Thoracic aorta (tissue), 2 donors: ENCODE data around the gene FOXP1. TPM values are rescaled to one million over a fixed set of nuclear protein-coding genes. Genes with fewer than 3 reads are reported as not detected.

Source experiments
- ATAC-seq: fragments of 150-250 bp; one replicate; pipeline ENCODE4 v1.8.0; 2017; ENCODE audit warnings: low read depth; ENCODE audit not compliant: insufficient number of reproducible peaks, low FRiP score
- DNase-seq: peaks from one replicate; pipeline ENCODE4 v3.0.0-alpha.2; 2020; ENCODE audit warnings: low spot score
- H3K27ac ChIP-seq, 2 donors: fragments of 200-600 bp; sonication (generic); 1 replicate in 1 of 2; 2 replicates in 1 of 2; pipeline ENCODE4 v1.5.1; 2016; ENCODE audit warnings: mild to moderate bottlenecking in 2 of 2, moderate library complexity in 2 of 2
- H3K27me3 ChIP-seq: fragments of 200-600 bp; sonication (generic); replicated peaks from 2 replicates; pipeline ENCODE4 v1.6.0; 2016; ENCODE audit warnings: mild to moderate bottlenecking; ENCODE audit not compliant: insufficient read depth
- H3K36me3 ChIP-seq: fragments of 200-600 bp; sonication (generic); one replicate; pipeline ENCODE4 v1.5.1; 2016
- H3K4me1 ChIP-seq, 2 donors: fragments of 200-600 bp; sonication (generic); 1 replicate in 1 of 2; 2 replicates in 1 of 2; pipeline versions ENCODE4 v1.5.1 to v1.6.0; 2016; ENCODE audit warnings: low read depth in 2 of 2, mild to moderate bottlenecking in 1 of 2; ENCODE audit not compliant: control insufficient read depth in 1 of 2
- H3K4me3 ChIP-seq: fragments of 200-600 bp; sonication (generic); 2 replicates; pipeline ENCODE4 v1.5.1; 2016; ENCODE audit warnings: mild to moderate bottlenecking
- H3K9me3 ChIP-seq: fragments of 200-600 bp; sonication (generic); 2 replicates; pipeline ENCODE4 v1.5.1; 2016
- total RNA-seq, 2 donors: library from RNA; depleted of rRNA; stranded (reverse); fragments of >200 nt; gene quantifications; one replicate each; pipeline versions ENCODE4 v1.1.0 to v1.2.3, GENCODE V29; 2016
- TF ChIP-seq, protein P1 (sequence below): fragments of 200-600 bp; sonication (generic); IDR thresholded peaks from one replicate; pipeline ENCODE4 v1.5.1; 2019; ENCODE audit warnings: antibody characterized with exemption

The FOXP1 gene
- total RNA-seq, 2 donors from 2014 or later: 176 to 255 TPM

DNA sequence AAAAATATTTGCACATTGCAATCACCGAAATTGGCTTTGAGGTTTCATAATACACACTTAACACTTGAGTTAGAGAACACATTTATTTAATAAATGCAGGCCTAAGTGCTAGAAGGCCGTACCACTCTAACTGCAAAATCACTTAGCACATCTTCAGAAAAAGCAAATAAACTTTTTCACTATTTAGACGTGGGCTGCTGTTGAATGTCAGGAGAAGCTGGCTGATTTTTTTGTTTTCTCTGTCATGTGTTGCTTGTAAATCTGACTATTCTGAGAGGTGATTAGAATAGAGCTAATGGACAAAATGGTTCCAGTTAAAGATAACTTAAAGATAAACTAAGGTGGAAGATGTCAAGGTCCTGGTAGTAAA lies 265.1 kb downstream of the FOXP1 start:
- no peak overlapping the region for H3K27ac ChIP-seq
- H3K4me3 ChIP-seq: no peak overlapping the region
- TF ChIP-seq, protein P1, sequence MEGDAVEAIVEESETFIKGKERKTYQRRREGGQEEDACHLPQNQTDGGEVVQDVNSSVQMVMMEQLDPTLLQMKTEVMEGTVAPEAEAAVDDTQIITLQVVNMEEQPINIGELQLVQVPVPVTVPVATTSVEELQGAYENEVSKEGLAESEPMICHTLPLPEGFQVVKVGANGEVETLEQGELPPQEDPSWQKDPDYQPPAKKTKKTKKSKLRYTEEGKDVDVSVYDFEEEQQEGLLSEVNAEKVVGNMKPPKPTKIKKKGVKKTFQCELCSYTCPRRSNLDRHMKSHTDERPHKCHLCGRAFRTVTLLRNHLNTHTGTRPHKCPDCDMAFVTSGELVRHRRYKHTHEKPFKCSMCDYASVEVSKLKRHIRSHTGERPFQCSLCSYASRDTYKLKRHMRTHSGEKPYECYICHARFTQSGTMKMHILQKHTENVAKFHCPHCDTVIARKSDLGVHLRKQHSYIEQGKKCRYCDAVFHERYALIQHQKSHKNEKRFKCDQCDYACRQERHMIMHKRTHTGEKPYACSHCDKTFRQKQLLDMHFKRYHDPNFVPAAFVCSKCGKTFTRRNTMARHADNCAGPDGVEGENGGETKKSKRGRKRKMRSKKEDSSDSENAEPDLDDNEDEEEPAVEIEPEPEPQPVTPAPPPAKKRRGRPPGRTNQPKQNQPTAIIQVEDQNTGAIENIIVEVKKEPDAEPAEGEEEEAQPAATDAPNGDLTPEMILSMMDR: no peak
- no peaks in the 10 kb centered on the region for H3K9me3 ChIP-seq
- ATAC-seq: no peak
- H3K36me3 ChIP-seq: no peaks in the 10 kb centered on the region
- peaks cover 0 to 10% of the 10 kb centered on the region in 2 donors for H3K4me1 ChIP-seq
- no peak for DNase-seq
- H3K27me3 ChIP-seq: no peaks in the 10 kb centered on the region

DNA sequence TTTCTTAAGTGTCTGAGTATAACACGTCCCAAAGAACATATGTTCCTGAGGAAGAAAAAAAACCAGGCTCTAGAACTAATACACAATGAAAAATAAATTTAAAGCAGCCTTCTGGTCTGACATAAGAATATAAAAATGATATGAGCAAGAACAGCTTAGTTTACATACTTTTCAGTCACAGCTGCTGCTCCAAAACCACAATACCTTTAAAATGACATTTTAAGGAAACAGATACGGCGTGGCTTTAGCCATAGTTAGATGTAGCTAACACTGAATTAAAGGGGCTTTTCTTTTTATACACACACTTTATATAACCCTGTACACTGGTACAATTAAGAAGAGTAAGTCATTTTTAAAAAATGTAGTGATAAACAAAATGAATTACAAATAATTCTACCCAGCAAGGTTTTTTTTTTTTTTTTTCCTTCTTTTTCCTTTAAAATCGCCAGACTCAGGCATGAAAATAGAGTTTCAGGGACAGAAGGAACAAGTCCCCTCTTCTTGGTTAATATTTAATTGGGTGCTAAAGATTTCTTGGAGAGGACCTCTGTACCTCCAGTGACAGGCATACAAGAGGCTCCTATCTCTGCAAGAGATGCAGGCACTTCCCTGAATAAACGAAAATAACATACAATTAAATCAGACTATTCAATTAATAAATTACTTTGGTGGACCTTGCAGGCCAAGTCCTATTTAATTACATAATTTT lies 265.6 kb downstream of the FOXP1 start:
- no peak for ATAC-seq
- Histone ChIP-seq H3K27ac (no peak overlapping the region), H3K36me3 (no peaks in the 10 kb centered on the region), H3K27me3 (no peaks in the 10 kb centered on the region), H3K4me1 (peaks cover 0 to 10% of the 10 kb centered on the region in 2 donors), H3K9me3 (no peaks in the 10 kb centered on the region), H3K4me3 (no peak overlapping the region)
- TF ChIP-seq, protein P1: no peak
- no peak for DNase-seq

DNA sequence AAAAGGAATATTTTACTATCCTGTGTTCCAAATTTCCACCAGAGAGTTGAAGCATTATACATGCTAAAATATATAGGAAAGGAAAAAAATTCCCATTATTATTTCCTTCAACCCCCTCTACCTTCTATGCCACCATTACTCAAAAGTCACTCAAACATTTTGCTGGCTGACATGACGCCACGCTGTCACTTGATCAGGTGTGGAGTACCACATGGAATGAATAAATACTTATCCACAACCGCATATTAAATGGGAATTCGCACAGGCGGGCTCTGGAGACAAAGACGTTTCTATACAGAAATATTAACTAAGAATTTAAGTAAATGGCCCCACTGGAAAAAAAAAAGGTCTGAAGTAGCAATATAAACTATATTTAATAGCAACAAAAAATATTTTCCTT lies 266.4 kb downstream of the FOXP1 start:
- H3K9me3 ChIP-seq: no peaks in the 10 kb centered on the region
- DNase-seq: no peak
- H3K4me3 ChIP-seq: no peak overlapping the region
- H3K27ac ChIP-seq: no peak overlapping the region
- no peaks in the 10 kb centered on the region for H3K27me3 ChIP-seq
- ATAC-seq: no peak
- no peaks in the 10 kb centered on the region for H3K36me3 ChIP-seq
- peaks cover 0 to 12% of the 10 kb centered on the region in 2 donors for H3K4me1 ChIP-seq
- TF ChIP-seq, protein P1: no peak

DNA sequence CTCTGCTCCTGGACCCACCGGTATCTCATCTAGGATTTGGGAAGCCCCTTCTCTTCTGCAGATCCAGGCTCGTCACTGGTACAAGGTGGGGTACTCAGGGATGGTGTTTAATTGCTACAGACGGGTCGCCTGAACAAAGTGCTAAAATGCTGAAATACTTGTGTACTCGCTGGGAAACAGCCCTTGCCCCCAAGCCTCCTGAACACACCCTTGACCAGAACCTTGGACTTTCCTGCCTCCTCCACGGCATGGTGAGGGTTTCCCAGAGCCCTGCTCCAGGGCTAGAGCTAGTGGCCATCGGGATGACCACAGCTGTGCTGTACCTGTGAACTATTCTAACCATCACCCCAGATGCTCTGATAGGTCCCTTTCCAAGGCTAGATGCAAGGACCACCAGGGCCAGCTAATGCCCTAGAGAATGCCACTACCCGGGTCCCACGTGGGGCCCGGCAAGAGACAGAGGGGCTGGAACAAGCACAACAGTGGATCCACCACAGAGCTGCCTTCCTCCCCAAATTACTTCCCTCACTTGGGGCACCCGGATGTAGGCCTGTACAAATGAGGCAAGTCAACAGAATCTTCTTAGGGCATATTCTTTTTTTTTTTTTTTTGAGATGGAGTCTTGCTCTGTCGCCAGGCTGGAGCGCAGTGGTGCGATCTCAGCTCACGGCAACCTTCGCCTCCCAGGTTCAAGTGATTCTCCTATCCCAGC lies 267.3 kb downstream of the FOXP1 start:
- Histone ChIP-seq H3K9me3 (no peaks in the 10 kb centered on the region), H3K4me1 (peaks cover 0 to 21% of the 10 kb centered on the region in 2 donors), H3K4me3 (no peak overlapping the region), H3K36me3 (no peaks in the 10 kb centered on the region), H3K27ac (no peak overlapping the region), H3K27me3 (no peaks in the 10 kb centered on the region)
- TF ChIP-seq, protein P1: no peak
- no peak for ATAC-seq
- no peak for DNase-seq

DNA sequence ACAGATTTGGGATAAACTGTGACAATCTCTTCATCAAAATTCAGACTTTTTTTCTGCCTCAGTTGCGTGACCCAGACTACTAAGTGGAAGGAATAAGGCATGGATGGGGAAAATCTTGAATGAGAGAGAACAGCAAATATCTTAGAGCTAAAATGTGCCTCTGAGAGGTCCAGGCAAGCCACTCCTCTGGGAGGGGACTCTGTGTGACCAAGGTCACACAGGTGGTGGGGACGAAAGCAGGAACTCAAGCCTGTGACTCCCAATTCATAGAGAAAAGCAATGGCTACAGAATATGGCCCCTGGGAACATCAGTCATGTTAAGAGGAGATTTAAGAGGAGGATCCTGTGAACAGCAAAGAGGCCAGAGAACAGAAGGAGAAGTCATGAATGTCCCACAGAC lies 268.1 kb downstream of the FOXP1 start:
- H3K9me3 ChIP-seq: no peaks in the 10 kb centered on the region
- H3K4me1 ChIP-seq: peaks cover 4 to 29% of the 10 kb centered on the region in 2 donors
- no peaks in the 10 kb centered on the region for H3K36me3 ChIP-seq
- H3K4me3 ChIP-seq: no peak overlapping the region
- TF ChIP-seq, protein P1: no peak
- DNase-seq (no peak), ATAC-seq (no peak)
- H3K27me3 ChIP-seq: no peaks in the 10 kb centered on the region
- no peak overlapping the region for H3K27ac ChIP-seq
